ENCODE data around the gene RASA3.
A peak's percentile ranks its signal among the peaks of the same experiment; 100 is the strongest.
"Not testable (repeated sequence)": the region's sequence is repeated elsewhere in the genome, so short reads cannot be mapped to it uniquely, and the experiment has no call there.

RASA3 gene

GRCh38 chr13:114155926-114156883, 23.8 kb upstream of the RASA3 start:
- DNase-seq: no peak

- DNase-seq: no peak
Observed at GRCh38 chr13:114155320-114155719, 22.9 kb upstream of the RASA3 start.

DNA sequence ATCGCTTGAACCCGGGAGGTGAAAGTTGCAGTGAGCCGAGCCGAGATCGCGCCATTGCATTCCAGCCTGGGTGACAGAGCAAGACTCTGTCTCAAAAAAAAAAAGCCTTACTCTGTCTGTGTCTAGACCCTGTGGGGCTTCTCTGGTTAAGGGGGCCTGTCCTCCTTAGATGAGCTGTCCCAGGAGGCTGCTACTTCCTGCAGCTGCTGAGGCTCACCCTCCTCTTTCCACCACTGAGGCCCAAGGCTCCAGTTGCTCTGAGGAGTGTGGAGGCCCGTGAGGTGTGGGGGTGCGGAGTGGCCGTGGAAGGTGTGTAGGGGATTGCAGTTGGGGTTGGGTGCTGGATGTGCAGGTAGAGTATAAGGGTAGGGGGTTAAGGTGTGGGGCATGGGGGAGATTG, 22.1 kb upstream of the RASA3 start:
- DNase-seq: no peak

- DNase-seq: no peak
Observed at GRCh38 chr13:114153485-114154080, 21.2 kb upstream of the RASA3 start.

GRCh38 chr13:114152831-114153371, 20.5 kb upstream of the RASA3 start:
- DNase-seq: no peak

GRCh38 chr13:114152285-114152645, 19.8 kb upstream of the RASA3 start:
- no peak for DNase-seq

- no peak for DNase-seq
Observed at GRCh38 chr13:114151565-114152284, 19.3 kb upstream of the RASA3 start.

GRCh38 chr13:114151031-114151430, 18.6 kb upstream of the RASA3 start:
- no peak for DNase-seq

DNA sequence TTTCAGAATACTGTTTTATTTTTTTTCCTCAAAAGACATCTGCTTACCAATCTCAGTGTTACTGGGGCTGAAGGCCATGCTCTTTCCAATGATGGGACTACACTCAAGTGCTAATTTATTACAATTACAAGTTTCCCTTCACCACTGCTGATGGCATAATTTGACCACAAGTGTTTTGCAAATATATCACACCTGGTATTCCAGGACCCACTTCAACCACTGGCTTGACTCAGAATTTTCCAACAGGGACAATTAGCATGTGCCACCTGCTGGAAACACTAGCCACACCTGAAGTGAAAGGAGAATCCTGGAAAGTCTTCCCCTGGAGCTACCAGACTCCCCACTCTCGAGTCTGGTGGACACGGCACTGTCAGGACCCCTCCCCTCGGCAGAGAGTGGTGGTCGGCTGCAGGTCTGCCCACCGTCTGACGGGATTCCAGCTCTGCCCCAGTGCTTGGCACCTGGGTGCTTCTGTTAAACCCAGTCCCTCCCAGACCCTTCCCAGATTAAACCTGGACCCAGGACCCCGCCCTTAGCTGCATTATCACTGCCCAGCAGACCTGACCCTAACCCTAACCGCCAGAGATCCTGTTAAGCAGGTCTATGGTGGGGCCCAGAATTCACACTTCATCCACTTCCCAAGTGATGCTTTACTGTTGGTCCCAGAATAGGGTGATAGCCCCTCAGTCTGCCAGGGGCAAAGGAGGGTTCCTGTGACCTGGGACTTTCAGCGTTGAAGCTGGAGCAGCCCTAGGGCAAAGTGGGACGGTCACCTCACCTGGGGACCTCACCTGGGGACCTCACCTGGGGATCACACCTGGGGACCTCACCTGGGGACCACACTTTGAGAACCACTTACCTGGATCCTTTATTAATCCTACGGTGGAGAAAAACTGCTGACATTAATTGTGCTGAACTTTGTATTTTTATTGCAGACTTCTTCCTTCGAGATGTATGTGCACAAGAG, 17.6 kb upstream of the RASA3 start:
- no peak for DNase-seq

DNA sequence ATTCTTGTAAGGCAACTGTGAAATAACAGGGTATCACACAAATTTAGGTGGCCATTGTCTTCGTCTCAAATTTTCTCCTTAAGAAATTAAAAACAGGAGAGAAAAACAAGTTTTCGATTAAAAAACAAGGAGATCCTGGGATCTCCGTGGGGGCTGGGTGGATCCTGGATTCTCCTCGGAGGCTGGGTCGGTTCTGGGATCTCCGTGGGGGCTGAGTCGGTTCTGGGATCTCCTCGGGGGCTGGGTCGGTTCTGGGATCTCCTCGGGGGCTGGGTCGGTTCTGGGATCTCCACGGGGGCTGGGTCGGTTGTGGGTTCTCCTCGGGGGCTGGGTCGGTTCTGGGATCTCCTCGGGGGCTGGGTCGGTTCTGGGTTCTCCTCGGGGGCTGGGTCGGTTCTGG, 16.5 kb upstream of the RASA3 start:
- not testable (repeated sequence) for DNase-seq

- no peak for DNase-seq
Observed at GRCh38 chr13:114148521-114148855, 16.1 kb upstream of the RASA3 start.

GRCh38 chr13:114147803-114148520, 15.5 kb upstream of the RASA3 start:
- DNase-seq: no peak

DNA sequence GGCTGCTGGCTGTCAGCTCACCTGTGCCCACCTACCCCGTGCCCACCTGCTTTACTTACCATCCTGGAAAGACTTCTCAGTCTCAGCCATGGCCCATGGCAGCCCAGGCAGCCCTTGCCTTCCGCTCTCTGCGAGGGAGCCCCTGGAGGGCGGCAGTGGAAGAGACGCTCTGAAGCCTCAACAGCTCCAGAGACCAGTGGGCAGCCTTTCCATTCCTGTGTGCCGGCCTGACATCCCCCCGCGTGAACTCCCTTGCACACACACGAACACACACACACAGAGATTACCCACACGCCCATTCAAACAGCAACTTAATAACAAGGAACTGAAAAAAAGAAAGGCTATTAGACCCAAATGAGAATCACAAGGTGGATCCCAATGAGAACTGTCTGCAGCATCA, 14.2 kb upstream of the RASA3 start:
- no peak for DNase-seq

DNA sequence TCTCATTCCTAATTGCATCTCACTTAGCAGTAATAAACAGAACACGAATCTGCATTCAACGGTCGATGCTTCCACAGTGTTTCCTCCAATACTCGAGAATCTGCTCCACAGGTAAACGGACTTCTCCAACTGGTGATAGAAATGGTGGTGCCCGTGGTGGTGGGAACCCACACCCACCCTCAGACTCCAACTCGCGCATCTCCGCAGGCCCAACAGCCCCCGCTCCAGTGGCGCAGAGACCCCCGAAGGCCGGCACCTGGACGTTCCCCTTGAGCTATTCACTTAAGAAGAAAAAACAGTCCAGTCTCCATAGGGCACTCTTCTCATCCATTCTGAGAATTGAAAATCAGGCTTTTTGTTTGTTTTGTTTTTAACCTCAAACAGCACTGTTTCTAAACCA, 13.8 kb upstream of the RASA3 start:
- no peak for DNase-seq

- DNase-seq: no peak
Observed at GRCh38 chr13:114145722-114146121, 13.3 kb upstream of the RASA3 start.

DNA sequence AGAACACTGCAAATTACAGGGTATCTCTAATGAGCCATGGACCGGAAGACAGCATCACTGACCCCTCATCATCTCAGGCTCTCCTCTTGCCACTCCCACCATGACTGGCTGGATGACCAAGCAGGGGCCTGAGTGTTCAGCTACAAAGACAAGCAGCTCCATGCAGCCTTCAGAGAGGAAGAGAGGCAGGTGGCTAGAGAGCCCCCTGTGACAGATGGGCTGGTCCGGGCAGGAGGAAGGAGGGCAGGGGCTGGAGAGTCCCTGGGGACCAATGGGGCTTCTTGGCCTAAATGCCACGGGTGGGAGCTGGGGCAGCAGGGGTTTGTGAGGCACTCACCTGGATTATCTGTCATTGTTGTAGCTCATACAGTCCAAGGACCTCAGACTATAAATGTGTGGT, 12.8 kb upstream of the RASA3 start:
- peak; percentile 73 for DNase-seq

DNA sequence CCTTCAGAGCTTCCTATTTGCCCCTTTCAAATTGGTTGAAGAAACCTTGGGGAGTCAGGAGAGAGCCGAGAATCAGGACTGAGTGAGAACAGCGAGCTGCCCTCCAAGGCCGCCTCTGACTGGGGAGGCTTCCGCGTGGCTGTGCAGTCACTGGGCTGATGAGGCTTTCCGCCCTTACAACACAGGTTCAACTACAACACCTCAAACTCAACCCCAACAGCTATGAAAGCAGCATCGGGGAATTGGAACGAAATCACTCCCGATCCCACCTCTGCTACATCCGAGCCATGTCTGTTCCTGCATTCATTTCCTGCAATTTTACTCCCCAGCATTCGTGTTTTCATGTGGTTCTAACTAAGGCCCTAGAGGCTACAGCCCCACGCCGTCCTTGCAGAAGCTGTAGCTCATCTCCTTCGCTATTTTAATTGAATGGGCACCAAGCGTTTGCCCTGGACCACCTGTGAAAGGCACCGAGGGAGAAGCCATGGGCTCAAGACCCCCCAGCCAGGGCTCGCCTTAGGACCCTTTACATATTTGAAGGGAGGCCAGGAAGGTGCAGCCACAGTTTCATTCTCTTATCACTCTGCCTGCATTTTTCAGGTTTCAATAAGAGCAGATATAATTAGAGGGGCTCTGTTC, 12.3 kb upstream of the RASA3 start:
- DNase-seq: no peak

- DNase-seq: peak; percentile 74
Observed at GRCh38 chr13:114143806-114144605, 11.6 kb upstream of the RASA3 start.

GRCh38 chr13:114142640-114143490, 10.4 kb upstream of the RASA3 start:
- DNase-seq: peak; percentile 33

All from eye (tissue), 1 donor.